Erythroblast (primary cell): ENCODE measurements around the gene CWC27.

Experiments
- GATA1 ChIP-seq: IDR thresholded peaks from 2 replicates; pipeline ENCODE4 v1.6.1; 2011; ENCODE audit warnings: low read depth, mild to moderate bottlenecking, control low read depth, low read length, moderate library complexity
- POLR2A ChIP-seq: IDR thresholded peaks from 2 replicates; pipeline ENCODE4 v1.6.1; 2011; ENCODE audit warnings: mild to moderate bottlenecking, low read length

GRCh38 chr5:64836786-64837185 is 68.1 kb downstream of the CWC27 start:
- TF ChIP-seq POLR2A (no peak), GATA1 (no peak)
